Muscle layer of colon (tissue), 2 donors: ENCODE results near the gene TEX22.

Experiments used
- H3K27ac ChIP-seq: one replicate; pipeline ENCODE4 v1.7.0; 2013; ENCODE audit warnings: low read depth, mild to moderate bottlenecking, low read length, moderate library complexity
- H3K27me3 ChIP-seq, 2 donors: one replicate each; pipeline ENCODE4 v1.7.0; 2013; ENCODE audit warnings: low read length in 2 of 2, mild to moderate bottlenecking in 2 of 2; ENCODE audit not compliant: insufficient read depth in 2 of 2, control insufficient read depth in 1 of 2
- H3K36me3 ChIP-seq: one replicate; pipeline ENCODE4 v1.7.0; 2013; ENCODE audit warnings: mild to moderate bottlenecking, low read length; ENCODE audit not compliant: insufficient read depth
- H3K4me1 ChIP-seq: one replicate; pipeline ENCODE4 v1.7.0; 2013; ENCODE audit warnings: mild to moderate bottlenecking, low read length; ENCODE audit not compliant: insufficient read depth
- H3K4me3 ChIP-seq, 2 donors: one replicate each; pipeline ENCODE4 v1.7.0; 2013; ENCODE audit warnings: low read length in 2 of 2, low read depth in 1 of 2, mild to moderate bottlenecking in 1 of 2, moderate library complexity in 1 of 2
- H3K9ac ChIP-seq: one replicate; pipeline ENCODE4 v1.7.0; 2013; ENCODE audit warnings: low read length
- H3K9me3 ChIP-seq: one replicate; pipeline ENCODE4 v1.7.0; 2013; ENCODE audit warnings: mild to moderate bottlenecking, low read length
- donor health status: abdominal sarcoma.
- donor health status: Adenocarcinoma of cecum.

TEX22 gene

DNA sequence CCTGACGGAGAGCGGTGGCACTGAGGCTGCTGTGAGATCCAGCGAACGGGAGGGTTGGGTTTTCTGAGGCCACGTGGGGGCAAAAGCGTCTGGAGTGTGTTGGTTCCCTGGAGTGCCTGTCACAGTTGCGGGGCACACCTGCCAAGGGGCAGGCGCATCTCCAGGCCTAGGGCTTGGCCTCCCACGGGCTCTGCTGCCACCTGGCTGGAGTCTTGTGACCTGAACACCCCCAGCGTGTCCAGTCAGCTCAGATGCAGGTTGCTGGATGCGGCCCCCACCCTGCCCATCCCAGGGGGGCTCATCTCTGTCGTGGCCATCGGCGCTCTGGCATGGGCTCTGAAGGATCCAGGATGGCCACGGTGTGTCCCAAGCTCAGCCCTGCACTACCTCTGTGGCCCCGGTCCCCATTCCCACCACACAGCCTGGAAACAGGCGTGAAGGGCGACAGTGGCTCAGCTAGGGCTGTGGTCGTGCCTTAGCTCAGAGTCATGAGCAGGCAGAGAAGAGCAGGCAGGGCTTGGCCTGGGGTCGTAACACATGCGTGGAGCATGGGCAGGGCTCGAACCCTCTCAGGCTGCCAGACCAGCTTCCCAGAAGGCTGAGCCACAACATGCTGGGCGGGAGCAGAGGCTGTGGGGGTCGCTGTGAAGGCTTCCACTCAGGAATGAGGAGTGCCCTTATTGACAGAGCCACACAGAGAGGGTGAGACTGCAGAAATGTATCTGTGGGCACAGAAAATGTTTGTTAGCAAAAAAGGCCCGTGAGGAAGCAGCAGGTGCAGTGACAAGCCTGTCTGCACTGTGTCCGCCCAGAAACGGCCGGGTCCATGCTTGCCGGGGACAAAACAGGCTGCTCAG, 52.8 kb downstream of the TEX22 start:
- H3K27me3 ChIP-seq, result no peaks in the 10 kb centered on the region
- H3K9me3 ChIP-seq, result no peaks in the 10 kb centered on the region
- no peaks in the 10 kb centered on the region for H3K4me1 ChIP-seq
- no peak overlapping the region for H3K27ac ChIP-seq
- H3K4me3 ChIP-seq, result no peak overlapping the region
- peaks cover 34% of the 10 kb centered on the region for H3K36me3 ChIP-seq
- H3K9ac ChIP-seq, result no peak overlapping the region

GRCh38 chr14:105452963-105453362, 54.6 kb downstream of the TEX22 start:
- no peak overlapping the region for H3K27ac ChIP-seq
- no peaks in the 10 kb centered on the region for H3K27me3 ChIP-seq
- peaks cover 42% of the 10 kb centered on the region for H3K36me3 ChIP-seq
- no peaks in the 10 kb centered on the region for H3K4me1 ChIP-seq
- no peaks in the 10 kb centered on the region for H3K9me3 ChIP-seq
- H3K4me3 ChIP-seq, result no peak overlapping the region
- H3K9ac ChIP-seq, result no peak overlapping the region

DNA sequence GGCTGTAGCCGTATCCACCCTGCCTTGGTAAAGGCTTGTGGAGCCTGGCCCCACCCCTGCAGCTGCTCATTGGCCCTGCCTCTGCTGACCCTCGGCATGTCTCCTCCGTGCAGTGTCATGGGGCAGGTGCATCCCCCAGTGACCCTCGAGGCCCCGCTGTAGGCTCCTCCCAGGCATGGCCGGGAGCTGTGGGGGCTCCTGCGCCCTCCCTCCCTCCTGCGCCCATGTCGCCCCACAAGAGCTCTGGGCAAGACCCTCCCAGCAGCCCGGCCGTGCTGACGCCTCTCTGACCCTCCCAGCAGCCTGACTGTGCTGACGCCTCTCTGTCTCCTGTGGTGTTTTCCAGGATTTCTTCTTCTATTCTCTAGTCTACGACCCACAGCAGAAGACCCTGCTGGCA, 55.5 kb downstream of the TEX22 start:
- H3K9me3 ChIP-seq, result no peaks in the 10 kb centered on the region
- H3K4me1 ChIP-seq, result no peaks in the 10 kb centered on the region
- peaks cover 47% of the 10 kb centered on the region for H3K36me3 ChIP-seq
- no peaks in the 10 kb centered on the region for H3K27me3 ChIP-seq
- H3K4me3 ChIP-seq, result no peak overlapping the region
- no peak overlapping the region for H3K9ac ChIP-seq
- H3K27ac ChIP-seq, result no peak overlapping the region

- Histone ChIP-seq H3K27me3 (no peaks in the 10 kb centered on the region), H3K9ac (no peak overlapping the region), H3K4me1 (no peaks in the 10 kb centered on the region), H3K27ac (no peak overlapping the region), H3K4me3 (no peak overlapping the region), H3K9me3 (no peaks in the 10 kb centered on the region), H3K36me3 (peaks cover 45% of the 10 kb centered on the region)
Measured at GRCh38 chr14:105455086-105455640, 56.8 kb downstream of the TEX22 start.

DNA sequence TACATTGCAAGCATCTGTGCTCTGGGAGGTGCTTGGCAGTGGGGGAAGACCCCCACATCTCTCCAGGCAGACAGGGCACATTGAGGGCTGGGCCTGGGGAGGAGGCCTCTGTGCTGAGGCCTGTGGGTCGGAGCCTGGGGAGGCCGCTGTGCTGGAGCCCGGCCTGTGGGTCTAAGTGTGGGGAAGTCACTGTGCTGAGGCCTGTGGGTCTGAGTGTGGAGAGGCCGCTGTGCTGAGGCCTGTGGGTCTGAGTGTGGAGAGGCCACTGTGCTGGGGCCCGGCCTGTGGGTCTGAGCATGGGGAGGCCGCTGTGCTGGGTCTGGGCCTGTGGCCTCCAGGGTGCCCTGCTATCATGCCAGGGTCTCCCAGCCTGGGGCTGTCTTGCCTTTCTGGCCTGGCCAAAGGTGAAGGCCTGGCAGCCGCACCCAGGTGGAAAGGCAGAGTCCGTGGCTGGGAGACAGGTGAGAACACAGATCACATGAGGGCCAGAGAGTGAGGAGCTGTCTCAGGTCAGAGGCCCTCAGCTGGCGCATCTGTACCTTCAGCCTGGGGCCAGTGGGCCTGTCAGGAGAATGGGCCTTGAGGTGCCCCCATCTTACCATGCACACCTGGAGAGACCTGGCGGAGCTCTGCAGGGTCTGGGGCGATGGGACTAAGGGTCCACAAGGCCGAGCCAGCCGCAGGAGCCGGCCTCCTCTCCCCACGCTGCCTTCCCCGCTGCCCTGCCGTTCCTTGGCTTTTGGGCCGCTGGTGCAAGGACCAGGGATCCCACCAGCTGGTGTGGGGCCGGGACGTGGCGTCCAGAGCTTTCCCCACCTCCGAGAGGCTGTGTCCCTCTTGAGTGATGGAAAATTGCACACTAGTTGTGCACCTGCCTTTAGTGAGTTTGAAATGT, 57.7 kb downstream of the TEX22 start:
- no peaks in the 10 kb centered on the region for H3K27me3 ChIP-seq
- H3K27ac ChIP-seq, result no peak overlapping the region
- H3K4me1 ChIP-seq, result no peaks in the 10 kb centered on the region
- H3K36me3 ChIP-seq, result peaks cover 44% of the 10 kb centered on the region
- no peaks in the 10 kb centered on the region for H3K9me3 ChIP-seq
- H3K4me3 ChIP-seq, result no peak overlapping the region
- no peak overlapping the region for H3K9ac ChIP-seq

DNA sequence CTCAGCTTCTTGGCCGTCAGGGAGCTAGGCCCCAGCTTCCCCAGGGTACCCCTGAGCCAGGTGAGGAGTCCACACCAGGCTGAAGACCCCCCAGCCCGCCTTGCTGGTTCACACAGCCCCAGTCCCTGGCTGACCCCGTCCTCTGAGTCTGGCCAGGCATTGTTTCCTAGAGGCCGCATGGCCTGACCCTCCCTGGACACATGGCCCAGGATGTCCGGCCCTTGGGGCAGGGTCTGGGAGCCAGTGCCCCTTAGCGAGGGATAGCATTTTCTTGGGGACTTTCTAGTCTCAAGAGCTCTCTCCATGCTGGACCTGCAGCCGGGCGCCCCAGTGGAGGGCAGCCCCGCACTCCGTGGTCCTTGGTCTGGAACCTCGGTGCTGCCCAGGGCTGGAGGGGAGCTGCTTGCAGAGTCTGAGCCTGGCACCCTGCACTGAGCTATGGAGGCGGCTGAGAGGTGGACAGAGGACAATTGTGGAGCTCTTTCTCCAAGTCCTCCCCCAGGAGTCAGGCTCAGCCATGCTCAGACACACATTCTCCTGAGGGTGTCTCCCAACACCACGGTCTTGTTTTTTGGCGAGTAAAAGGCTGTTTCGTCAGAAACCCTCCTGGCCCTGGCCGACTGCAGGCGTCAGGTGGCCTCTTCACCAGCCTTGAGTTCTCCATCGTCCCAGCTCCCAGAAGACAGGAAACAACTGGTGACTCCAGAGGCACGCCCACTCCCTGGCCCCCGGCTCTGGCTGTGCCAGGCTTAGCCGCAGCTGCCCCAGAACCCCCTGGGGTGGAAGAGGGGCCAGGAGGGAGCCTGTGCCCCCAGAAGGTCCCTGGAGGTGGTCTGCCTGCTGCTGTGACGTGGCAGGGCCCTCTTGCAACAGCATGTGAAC, 58.6 kb downstream of the TEX22 start:
- H3K27ac ChIP-seq, result no peak overlapping the region
- H3K9ac ChIP-seq, result no peak overlapping the region
- H3K36me3 ChIP-seq, result peaks cover 49% of the 10 kb centered on the region
- H3K27me3 ChIP-seq, result no peaks in the 10 kb centered on the region
- no peak overlapping the region for H3K4me3 ChIP-seq
- H3K4me1 ChIP-seq, result no peaks in the 10 kb centered on the region
- H3K9me3 ChIP-seq, result no peaks in the 10 kb centered on the region

DNA sequence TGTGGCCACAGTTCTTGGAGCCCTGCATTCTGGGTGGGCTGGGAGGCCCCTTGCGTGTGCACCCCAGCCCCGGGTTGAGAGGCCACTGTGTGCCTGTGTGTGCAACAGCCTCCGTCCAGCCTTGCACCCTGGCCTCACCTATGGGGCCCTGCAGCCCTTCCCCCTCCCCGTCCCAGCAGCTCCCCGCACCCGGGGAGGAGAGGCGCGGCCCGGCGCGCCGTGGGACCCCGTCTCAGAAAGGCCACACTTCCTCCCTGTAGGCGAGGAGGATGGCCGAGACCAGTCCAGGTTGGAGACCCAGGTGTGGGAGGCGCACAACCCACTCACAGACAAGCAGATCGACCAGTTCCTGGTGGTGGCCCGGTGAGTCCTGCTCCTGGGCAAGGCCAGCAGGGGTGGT, 59.7 kb downstream of the TEX22 start:
- no peak overlapping the region for H3K9ac ChIP-seq
- no peaks in the 10 kb centered on the region for H3K9me3 ChIP-seq
- peaks cover 44% of the 10 kb centered on the region for H3K36me3 ChIP-seq
- no peaks in the 10 kb centered on the region for H3K27me3 ChIP-seq
- H3K4me3 ChIP-seq, result no peak overlapping the region
- H3K4me1 ChIP-seq, result no peaks in the 10 kb centered on the region
- no peak overlapping the region for H3K27ac ChIP-seq

GRCh38 chr14:105458571-105458970, 60.2 kb downstream of the TEX22 start:
- peaks cover 48% of the 10 kb centered on the region for H3K36me3 ChIP-seq
- no peaks in the 10 kb centered on the region for H3K4me1 ChIP-seq
- H3K27me3 ChIP-seq, result no peaks in the 10 kb centered on the region
- H3K4me3 ChIP-seq, result no peak overlapping the region
- H3K9ac ChIP-seq, result no peak overlapping the region
- no peaks in the 10 kb centered on the region for H3K9me3 ChIP-seq
- no peak overlapping the region for H3K27ac ChIP-seq

- Histone ChIP-seq H3K27ac (no peak overlapping the region), H3K4me1 (no peaks in the 10 kb centered on the region), H3K9ac (no peak overlapping the region), H3K4me3 (no peak overlapping the region), H3K9me3 (no peaks in the 10 kb centered on the region), H3K36me3 (peaks cover 58% of the 10 kb centered on the region), H3K27me3 (no peaks in the 10 kb centered on the region)
Measured at GRCh38 chr14:105460116-105460515, 61.8 kb downstream of the TEX22 start.

GRCh38 chr14:105460616-105461015, 62.3 kb downstream of the TEX22 start:
- H3K9ac ChIP-seq, result no peak overlapping the region
- H3K27ac ChIP-seq, result no peak overlapping the region
- no peaks in the 10 kb centered on the region for H3K27me3 ChIP-seq
- no peak overlapping the region for H3K4me3 ChIP-seq
- no peaks in the 10 kb centered on the region for H3K4me1 ChIP-seq
- peaks cover 53% of the 10 kb centered on the region for H3K36me3 ChIP-seq
- H3K9me3 ChIP-seq, result no peaks in the 10 kb centered on the region

- Histone ChIP-seq H3K36me3 (peaks cover 46% of the 10 kb centered on the region), H3K4me3 (no peak overlapping the region), H3K4me1 (no peaks in the 10 kb centered on the region), H3K9me3 (no peaks in the 10 kb centered on the region), H3K27me3 (no peaks in the 10 kb centered on the region), H3K27ac (no peak overlapping the region), H3K9ac (no peak overlapping the region)
Measured at GRCh38 chr14:105461903-105462302, 63.6 kb downstream of the TEX22 start.
